HG03135 (cell line): ENCODE data around the gene A2ML1.
"Not testable (repeated sequence)": the region's sequence is repeated elsewhere in the genome, so short reads cannot be mapped to it uniquely, and the experiment has no call there.

Experiments
- ATAC-seq: cut with Tn5 transposase; IDR thresholded peaks from one replicate; pipeline ENCODE4 v1.9.1; 2021; ENCODE audit warnings: mild to moderate bottlenecking, moderate library complexity; ENCODE audit not compliant: unreplicated experiment

A2ML1 gene

DNA sequence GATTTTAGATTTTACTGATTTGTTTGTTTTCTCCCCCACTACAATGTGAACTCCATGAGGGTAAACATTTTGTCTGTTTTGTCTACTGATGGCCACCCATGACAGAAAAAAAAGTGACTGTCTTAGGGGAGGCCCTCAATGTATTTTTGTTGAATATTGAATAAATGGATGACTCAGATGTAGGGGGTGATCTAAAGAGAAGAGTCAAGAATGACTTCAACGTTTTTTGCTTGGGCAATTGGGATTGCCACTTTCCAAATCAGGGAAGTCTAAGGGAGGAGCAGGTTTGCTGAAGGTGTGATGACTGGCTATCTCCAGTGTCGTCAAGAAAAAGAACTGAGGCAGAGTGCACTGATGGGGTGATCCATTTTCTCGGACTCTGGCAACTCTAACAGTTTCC, 81.2 kb downstream of the A2ML1 start:
- no peak for ATAC-seq

DNA sequence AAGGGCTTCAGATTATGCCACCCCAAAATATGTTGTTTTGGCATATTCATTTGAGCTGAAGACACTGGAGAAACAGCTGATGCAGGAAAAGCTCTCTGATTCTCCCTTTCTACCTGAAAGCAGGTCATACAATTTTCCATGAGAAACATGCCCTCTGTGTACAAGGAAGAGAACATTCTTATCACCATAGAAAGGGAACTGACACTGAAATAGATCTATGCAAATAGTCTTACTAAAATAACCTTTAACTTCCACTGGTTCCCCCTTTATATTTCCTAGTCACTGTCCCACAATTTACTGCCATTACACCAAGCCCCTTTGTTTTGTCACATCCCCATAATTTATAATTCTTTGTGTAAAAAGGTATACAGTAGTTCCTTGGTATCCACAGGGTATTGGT, 82.2 kb downstream of the A2ML1 start:
- no peak for ATAC-seq

DNA sequence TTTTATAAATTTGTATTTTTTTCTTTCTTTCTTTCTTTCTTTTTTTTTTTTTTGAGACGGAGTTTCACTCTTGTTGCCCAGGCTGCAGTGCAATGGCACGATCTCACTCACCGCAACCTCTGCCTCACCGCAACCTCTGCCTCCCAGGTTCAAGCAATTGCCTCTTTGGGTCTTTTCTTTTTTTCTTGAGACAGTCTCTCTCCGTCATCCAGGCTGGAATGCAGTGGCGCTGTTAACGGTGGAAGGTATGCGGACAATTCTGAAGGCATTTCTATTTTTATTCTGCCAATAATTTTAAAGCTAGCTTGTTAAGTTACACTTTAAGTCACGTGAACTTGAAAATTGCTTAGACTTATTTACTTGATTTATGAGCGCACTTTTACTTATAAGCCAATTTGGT, 83.1 kb downstream of the A2ML1 start:
- no peak for ATAC-seq

DNA sequence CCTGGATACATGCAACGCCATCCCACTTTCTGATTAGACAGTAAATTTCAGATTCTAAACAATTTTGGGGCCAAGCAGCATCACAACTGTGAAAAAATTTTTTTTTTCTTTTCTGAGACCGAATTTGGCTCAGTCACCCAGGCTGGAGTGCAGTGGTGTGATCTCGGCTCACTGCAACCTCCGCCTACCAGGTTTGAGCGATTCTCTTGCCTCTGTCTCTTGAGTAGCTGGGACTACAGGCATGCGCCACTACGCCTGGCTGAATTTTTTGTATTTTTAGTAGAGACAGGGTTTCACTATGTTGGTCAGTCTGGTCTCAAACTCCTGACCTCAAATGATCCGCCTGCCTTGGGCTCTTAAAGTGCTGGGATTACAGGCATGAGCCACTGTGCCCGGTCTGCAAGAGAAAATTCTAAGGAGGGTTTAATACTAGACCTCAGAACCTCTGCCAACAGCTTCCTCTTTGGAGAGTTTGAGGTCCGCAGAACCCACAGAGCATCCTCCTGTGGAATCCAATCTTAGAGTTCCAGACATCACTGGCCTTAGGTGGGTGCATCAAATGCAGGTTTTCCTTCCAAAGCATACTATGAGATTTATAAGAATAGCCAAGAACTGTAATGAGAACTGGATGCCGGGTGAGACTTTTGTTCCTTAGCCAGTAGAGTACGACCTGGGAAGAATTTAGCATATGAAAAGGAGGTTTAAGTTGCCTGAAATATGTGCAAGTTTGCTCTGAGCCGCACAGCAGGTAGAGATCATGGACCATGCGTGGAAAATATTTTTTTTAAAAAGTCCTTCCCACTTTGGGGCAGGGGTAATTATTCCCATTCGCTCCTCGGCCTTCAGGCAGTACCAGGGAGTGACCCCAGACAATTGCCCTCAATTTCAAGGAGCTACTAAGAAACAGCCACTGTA, 84.1 kb downstream of the A2ML1 start:
- ATAC-seq, result no peak

DNA sequence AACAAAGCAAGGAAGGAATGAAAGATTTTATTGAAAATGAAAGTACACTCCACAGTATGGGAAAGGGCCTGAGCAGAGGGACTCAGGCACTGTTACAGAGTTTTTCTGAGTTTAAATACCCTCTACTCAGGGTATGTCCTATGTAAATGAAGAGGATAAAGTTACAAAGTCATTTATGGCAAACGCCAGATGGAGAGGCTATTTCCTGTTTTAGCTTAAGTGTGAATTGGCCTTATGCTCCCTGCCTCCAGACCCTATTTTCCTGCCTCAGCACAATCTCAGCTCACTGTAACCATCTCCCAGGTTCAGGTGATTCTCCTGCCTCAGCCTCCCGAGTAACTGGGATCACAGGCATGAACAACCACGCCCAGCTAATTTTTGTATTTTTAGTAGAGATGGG, 85.1 kb downstream of the A2ML1 start:
- no peak for ATAC-seq

DNA sequence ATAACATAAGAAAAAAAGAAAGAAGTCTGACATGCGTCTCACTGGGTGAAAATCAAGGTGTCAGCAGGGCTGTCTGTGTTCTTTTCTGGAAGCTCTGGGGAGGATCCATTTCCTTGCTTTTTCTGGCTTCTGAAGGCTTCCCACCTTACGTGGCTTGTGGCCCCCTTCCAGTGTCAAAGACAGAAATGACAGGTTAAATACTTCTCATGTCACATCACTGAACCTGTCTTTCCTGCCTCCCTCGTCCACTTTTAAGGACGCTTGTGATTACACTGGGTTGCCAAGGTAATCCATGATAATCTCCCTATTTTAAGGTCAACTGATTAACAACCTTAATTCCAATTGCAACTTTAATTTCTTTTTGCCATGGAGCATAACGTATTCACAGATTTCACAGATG, 87.3 kb downstream of the A2ML1 start:
- no peak for ATAC-seq

DNA sequence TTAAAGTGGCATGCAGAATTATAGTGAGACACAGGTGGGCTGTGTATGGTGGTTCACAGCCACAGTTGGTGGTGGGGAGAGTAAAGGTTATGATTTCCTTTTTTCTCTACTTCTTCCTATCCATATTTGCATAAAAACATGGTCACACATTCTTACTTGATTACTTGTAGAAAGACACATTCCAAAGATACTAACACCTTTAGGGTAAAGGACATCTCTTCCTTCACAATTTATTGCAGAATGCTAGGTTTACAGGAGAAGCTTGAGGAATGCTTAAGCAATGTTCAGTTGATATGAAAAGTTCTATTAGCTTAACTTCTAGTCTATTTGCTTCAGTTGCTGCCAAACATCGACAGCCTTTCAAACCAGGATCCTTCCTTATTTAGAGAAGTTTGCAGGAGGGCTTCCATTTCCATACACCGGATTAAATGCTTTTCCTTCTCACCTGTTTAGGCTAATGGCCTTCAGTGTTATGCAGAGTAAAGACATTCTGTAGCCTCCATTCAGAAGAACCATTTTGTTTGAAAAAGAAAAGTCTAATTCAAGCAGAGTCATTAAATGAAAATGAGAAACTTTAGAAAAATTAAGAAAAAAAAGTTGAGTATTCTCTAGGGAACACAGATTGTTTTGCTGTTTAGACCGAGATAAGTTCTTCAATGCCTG, 89.3 kb downstream of the A2ML1 start:
- no peak for ATAC-seq

DNA sequence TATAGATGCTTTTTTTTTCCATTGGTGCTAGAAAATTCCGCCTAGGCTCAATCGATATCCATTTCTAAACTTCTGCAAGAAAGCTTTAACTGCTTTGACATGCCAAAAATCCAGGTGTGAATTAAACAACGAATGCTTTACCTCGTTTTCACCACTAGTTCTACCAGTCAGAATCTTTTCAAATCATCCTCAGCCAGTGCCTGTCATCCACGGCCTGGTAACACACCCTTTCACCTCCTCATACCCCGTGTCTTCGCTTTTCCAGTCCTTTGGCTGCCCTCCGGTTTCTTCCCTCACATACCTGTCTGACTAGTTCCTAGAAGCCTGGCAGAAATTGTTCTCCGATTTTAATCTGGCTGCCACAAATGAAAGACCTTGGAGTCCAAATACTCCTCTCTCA, 90.5 kb downstream of the A2ML1 start:
- no peak for ATAC-seq

DNA sequence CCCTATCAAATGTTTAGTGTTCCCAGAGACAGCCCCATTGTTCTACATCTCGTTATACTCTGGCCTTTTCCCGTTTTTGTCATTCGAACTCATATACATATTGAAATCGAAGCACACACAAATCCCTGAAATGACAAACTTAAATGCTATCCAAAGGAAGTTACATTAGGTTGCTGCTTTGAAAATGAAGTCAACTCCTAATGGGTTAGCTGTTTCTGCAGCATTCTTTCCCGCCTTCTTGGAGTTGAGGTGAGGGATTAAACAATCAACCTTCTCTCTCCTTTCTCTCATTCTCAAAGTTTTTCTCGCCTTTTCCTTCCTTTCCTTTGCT, 91.2 kb downstream of the A2ML1 start:
- no peak for ATAC-seq

DNA sequence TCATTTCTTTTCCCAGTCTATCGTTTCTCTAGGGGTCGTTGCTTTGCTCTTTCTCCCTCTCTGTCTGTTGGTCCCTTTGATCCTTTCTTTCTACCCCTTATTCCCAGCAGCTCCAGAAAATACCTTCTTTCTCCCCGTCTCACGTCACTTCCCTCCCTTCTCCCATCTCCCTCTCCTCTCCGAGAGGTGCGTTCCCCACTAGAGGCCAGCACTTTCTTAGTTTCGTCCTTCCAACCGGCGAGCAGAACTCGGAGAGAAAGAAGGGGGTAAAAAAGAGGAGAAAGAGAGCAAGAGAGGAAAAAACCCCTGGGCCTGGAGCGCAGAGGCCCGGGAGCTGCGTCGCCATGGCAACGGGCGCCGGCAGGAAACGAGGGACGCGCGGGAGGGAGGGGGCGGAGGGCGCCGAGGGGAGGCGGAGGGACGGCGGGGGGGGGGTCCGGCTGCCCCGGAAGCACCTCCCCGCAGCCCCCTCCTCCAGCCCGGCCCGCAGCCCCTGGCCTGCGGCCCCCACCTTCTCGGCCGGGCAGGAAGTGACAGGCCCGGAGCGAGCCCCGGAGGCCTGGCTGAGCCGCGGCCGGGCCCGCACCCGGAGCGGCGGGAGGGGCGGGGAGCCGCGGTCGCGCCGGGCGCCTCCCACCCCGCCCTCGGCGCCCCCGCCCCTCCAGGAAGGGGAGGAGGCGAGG, 91.8 kb downstream of the A2ML1 start, which contains the start of gene PHC1:
Gene PHC1 (plus strand): TSS at position 477 of the 683 bp plus-strand sequence. CDS start 3,169 bp downstream, outside the sequence.
- ATAC-seq, result peak; percentile 67

DNA sequence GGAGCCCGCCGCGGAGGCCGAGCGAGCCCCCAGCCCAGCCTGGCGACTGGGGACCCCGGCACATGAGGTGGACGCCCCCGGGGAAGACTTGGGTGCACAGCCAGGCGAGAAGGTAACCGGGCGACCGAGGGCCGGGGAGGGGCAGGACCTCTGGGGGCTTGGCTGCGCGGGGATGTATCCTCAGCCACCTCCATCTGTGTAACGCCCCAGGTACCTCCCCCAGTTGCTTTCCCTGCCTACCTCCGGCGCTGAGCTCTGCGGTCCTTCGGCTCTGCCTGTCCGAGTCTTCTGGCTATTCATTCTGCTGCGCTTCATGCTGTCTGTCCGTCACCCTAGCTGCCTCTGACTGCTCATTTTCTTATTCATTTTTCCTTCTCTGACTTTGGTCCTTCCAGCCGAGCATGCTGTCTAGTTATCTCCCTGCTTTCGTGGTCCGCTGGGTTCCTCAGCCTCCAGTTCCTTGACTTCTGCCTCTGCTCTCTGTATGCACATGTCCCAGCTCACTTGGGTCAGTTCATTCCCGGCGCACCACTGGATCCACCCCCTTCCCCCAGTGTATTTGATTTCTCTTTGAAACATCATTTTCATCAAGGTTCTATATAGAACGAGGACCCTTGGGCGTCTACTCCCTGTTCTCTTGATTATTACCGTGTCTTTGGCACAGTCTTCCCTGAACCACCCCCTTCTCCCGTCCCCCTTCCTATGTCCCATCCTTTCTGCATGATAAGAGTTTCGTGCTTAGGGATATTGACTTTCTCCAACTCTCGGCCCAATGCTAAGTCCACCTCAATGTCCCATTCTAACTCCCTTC, 92.5 kb downstream of the A2ML1 start:
- ATAC-seq, result peak; percentile 53

DNA sequence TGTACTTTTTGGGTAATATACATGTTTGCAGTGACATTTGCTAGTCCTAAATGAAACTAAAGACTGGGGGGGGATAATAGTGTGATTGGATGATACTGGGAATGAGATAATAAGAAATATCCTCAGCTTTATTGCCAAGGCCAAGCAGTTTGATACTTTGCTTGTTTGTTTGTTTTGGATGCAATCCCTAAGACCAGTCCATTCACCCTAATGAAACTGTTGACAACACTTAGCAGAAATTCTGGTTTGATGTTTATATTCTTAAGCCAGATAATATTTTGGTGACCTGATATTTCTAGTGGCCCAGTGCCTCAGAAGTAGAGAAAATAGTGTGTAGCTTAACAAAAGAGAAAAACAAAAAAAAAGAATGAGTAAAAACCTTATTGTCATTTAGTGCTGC, 93.7 kb downstream of the A2ML1 start:
- ATAC-seq, result no peak

DNA sequence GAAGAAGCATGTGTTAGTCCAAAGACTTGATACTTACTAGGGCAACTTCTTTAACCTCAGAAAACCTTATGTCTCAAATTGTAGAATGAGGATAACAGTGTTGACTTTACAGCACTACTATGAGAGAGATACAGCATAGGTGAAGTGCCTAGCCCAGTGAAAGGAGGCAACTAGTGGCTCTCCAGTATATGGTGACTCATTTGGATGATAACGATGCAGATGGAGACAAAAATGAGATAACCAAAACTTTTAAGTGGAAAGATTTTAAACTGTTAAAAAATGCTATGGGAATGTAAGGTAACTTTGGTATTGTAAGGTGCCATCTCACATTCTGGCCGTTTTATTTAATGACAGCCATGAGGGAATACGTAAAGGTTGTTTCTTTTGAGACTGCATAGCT, 94.6 kb downstream of the A2ML1 start:
- no peak for ATAC-seq

DNA sequence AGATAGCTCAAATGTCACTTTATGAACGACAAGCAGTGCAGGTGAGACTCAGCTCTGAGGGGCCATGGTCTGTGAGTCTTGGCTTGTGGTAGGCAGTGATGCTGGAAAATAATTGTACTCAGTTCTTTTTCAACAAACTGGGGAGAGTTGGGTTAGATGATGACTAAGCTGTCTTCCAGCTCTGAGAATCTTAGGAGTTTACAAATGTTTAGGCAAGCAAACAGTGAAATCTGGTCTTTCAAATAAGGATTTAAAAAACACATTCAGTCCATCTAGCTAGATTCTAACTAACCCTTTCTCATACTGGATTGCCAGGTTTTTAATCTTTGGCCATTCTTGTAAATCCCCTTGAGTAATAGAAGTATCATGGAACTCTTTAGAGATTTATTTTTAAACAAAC, 95.3 kb downstream of the A2ML1 start:
- no peak for ATAC-seq

DNA sequence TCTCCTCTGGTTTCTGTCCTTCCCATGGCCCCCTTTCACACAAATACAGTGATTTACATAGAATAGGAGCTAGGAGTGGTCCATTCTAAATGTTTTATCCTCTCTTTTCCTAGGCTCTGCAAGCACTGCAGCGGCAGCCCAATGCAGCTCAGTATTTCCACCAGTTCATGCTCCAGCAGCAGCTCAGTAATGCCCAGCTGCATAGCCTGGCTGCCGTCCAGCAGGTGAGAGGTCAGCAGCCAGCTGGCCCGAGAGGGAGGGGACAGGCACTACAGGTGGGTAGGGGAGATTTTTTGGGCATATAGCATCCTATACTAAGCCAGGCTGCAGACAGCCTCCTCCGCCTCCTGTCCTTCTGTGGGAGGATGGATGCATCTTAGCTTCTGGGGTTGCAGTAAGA, 97.2 kb downstream of the A2ML1 start:
- ATAC-seq, result not testable (repeated sequence)

DNA sequence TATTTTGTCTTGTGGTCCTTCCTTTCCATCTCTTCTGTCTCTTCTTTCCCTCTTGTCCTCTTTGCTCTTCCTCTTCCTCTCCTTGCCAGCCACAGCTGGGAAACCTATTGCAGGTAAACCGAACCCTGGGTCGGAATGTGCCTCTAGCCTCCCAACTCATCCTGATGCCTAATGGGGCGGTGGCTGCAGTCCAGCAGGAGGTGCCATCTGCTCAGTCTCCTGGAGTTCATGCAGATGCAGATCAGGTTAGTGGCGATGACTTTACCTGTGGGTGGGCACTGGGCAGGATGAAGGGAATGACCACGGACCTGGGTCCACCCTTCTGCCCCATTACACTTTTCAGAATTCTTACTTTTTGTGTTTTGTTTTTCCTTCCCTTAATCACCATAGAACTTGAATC, 100.1 kb downstream of the A2ML1 start:
- ATAC-seq, result no peak
